GM23338 (cell line): ENCODE results near the gene FAM25A.

Experiments used
- CREB1 ChIP-seq: fragments of 250-450 bp; sonication (Bioruptor Pico); IDR thresholded peaks from 2 replicates; pipeline ENCODE4 v1.5.0; 2020; ENCODE audit warnings: low read depth, mild to moderate bottlenecking, moderate library complexity
- CTCF ChIP-seq, 2 experiments: fragments of 200-600 bp in 1 of 2; sonication (generic) in 1 of 2; conservative IDR thresholded peaks; 2 replicates each; pipeline versions ENCODE4 v1.5.1 to v1.6.1; 2016 to 2017; ENCODE audit warnings: antibody characterized with exemption in 2 of 2, low read depth in 2 of 2, mild to moderate bottlenecking in 2 of 2, moderate library complexity in 1 of 2
- EZH2 ChIP-seq: fragments of 200-600 bp; sonication (generic); IDR thresholded peaks from one replicate; pipeline ENCODE4 v1.8.0; 2017; ENCODE audit warnings: antibody characterized with exemption, mild to moderate bottlenecking, low read depth; ENCODE audit not compliant: unreplicated experiment
- EZH2phosphoT487 ChIP-seq: fragments of 200-600 bp; sonication (generic); IDR thresholded peaks from one replicate; pipeline ENCODE4 v1.8.1; 2018; ENCODE audit warnings: antibody characterized with exemption; ENCODE audit not compliant: unreplicated experiment
- POLR2AphosphoS5 ChIP-seq: IDR thresholded peaks from 2 replicates; pipeline ENCODE4 v1.6.1; 2016; ENCODE audit warnings: antibody characterized with exemption, low read depth
- REST ChIP-seq: IDR thresholded peaks from one replicate; pipeline ENCODE4 v1.6.1; 2018; ENCODE audit warnings: antibody characterized with exemption; ENCODE audit not compliant: unreplicated experiment
- ZNF331 ChIP-seq: fragments of 250-450 bp; sonication (Bioruptor Pico); IDR thresholded peaks from 2 replicates; pipeline ENCODE4 v1.5.0; 2020; ENCODE audit warnings: low read depth, mild to moderate bottlenecking, moderate library complexity

- TF ChIP-seq CTCF (conservative IDR thresholded peaks at IDR 0.05; ENCODE audit: low read depth in 2 of 2), result no peak
- no peak for TF ChIP-seq EZH2
- no peak for TF ChIP-seq POLR2AphosphoS5
- no peak for TF ChIP-seq REST
- TF ChIP-seq ZNF331, result no peak
- TF ChIP-seq CREB1, result no peak
- TF ChIP-seq EZH2phosphoT487, result no peak
Observed at GRCh38 chr10:86972613-86973380, 47.3 kb upstream of the FAM25A start.
